Fibroblast of skin of back (primary cell): ENCODE data around the gene ZNF500.
A peak's percentile ranks its signal among the peaks of the same experiment; 100 is the strongest.
"Not testable (repeated sequence)": the region's sequence is repeated elsewhere in the genome, so short reads cannot be mapped to it uniquely, and the experiment has no call there.

ENCODE experiments used
- DNase-seq: peaks from one replicate; pipeline ENCODE4 v3.0.0-alpha.2; 2013

The ZNF500 gene

DNA sequence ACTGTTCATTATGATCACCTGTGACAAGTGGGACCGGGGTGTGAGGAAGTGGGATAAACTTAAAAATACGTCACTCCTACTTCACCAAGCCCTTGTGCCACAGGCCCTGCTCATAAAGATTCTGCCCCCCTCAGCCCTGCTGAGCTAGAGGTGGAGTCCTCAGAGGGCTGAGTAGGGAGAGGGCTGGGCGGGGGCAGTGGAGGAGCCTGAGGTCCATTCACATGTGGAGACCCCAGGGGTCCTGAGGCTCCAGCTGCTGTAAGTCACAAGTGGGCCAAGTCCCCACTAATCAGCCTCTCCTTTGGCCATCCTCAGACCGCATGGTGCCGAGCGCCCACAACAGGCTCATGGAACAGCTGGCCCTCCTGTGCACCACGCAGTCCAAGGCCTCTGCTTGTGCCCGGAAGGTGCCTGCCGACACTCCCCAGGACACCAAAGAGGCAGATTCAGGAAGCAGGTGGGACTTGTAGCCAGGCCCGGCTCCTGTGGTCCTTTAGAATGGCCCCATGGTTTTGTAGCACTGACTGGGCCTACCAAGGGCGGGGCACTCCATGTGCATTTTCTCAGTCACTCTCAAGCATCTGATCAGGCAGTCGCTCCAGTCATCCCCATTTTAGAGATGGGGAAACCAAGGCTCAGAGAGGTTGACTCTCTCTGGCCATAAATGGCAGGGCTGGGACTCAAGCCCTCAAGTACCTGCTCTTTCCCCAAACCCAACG lies 22.2 kb downstream of the ZNF500 start:
- no peak for DNase-seq

DNA sequence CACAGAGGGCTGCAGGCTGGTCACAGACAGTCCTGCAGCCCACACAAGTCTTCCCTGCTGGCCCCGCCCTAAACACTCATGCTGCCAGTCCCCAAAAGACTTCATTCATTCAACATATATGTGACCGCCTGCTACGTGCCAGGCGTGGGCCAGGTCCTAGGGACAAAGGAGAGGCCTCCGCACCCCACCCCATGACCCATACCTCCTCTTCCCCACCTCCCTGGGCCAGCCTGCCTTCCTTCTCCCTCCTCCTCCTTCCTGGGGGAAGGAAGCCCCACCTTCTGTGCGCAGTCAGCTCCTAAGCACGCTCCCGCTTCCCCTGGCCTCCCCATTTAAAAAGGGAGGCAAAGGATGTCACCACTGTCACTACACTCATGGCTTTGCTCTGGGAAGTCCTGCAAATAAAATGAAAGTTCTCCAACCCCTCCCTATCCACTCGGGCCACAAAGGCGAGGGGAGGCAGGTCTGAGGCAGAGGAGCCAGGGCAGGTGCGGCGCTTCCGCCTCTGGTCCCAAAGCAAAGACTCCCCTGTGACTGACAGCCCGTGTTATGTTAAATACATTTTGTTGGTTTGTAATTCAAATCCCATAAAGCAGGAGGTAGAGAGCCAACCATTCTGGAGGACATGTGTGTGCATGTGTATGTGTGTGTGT lies 23.6 kb downstream of the ZNF500 start:
- DNase-seq, result peak; percentile 16

- not testable (repeated sequence) for DNase-seq
These were observed 28.6 kb downstream of the ZNF500 start for GRCh38 chr16:4738370-4738769.

DNA sequence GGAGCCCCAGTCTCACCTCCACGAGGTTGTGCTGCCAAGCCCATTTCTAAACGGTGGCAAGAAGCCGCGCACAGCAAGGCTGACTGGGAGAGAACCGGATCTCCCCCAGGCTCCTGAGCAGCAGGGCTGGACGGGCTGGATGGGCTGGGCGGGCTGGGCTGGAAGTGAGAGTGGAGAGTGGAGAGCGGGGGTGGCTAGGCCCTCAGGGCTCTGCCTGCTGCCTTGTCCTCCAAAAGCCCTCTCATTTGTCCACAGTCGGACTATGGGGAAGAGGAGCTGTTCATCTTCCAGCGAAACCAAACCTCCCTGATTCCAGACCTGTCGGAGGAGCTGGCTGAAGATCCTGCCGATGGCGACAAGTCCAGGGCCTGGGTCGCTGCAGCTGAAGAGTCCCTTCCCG lies 29.4 kb downstream of the ZNF500 start:
- DNase-seq, result no peak

- no peak for DNase-seq
These were observed 30.4 kb downstream of the ZNF500 start for GRCh38 chr16:4736546-4736945.

- DNase-seq, result peak; percentile 79
These were observed 32.0 kb downstream of the ZNF500 start for GRCh38 chr16:4734730-4735535.

DNA sequence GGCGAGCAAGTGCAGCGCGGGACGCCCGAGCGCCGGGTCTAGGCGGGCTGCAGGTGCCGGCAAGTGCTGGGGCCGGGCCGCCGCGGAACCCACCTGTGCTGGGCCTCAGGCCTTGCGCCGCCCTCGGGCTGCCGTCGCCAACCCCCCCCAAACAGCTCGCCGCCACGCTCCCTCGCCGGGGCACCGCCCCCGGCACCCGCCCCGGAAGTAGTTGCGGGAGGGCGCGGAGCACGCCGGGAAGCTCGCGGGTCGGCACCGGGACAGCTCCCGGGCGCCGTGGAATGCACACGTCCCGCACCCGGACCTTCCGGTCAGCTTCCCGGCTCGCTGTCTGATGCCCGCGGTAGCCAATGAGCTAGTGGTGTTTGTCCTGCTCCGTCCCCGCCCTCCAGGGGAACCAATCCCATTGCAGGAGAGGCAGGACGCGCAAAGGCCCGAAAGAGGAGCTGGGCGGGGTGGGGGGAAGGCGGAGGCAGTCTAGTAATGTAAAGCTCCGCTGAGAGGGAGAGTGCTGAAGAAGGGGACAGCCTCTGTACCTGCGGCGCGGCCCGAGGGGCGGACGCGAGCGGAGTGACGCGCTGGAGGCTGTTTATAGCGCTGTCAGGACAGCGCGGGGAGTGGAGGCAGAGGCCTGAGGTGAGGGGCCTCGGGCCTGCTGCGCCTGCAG lies 32.8 kb downstream of the ZNF500 start, which contains the start of the genes ANKS3 and DNAAF8:
Gene ANKS3 (minus strand): TSS at position 209 of the 667 bp plus-strand sequence. CDS start 4,122 bp downstream, outside the sequence.
Gene DNAAF8 (plus strand): TSS at position 475 of the 667 bp plus-strand sequence. CDS start 1,978 bp downstream, outside the sequence.
- DNase-seq, result peak; percentile 99

DNA sequence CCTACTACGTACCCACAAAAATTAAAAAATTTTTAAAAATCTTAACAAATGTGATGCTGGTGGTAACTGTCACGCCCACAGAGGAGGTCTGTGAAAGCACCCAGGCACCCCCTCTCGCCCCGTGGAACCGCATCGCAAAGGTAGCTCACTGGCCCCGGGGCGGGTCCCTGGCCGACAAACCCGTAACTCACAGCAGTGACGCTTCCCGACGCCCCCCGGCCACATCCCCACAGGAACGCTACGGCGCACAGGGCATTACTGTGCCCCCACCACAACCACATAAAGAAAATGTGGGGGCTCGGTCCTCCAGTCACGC lies 33.3 kb downstream of the ZNF500 start:
- no peak for DNase-seq

GRCh38 chr16:4733211-4733742 lies 33.7 kb downstream of the ZNF500 start:
- no peak for DNase-seq

GRCh38 chr16:4729876-4730275 lies 37.1 kb downstream of the ZNF500 start:
- no peak for DNase-seq

DNA sequence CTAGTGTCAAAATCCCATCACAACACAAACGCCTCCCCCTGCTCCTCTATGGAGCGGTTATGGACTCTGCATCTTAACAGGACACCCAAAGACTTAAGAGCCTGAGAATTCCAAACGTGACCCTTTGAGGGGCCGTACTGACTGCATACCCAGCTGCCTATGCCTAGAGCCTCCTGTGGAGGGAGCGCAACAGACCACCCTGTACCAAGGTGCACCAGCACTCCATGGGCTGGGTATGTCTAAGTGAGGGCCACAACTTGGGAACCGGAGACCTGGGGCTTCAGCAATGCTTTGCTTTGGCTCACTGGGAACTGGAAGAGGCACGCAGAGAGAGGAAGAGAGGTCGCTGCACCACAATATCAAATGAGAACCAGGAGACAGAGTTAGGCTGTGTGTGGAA lies 38.3 kb downstream of the ZNF500 start:
- DNase-seq, result no peak

DNA sequence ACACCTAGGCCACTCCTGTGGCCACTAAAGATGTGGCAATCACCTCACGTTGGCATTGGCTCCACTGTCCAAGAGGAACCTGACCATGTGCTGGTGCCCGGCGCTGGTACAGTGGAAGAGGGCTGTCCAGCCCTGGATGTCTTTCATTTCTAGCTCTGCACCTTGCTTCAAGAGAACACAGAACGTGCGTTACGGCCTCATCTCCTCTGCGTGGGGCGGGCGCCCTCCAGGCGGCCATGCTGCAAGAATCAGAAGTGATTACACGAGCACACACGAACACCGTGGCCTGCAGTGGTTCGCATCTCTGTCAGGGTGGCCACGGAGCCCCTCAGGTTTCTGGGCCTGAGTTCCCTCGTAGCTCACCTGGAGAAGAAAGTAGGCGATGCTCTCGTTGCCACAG lies 40.3 kb downstream of the ZNF500 start:
- DNase-seq, result no peak

GRCh38 chr16:4724661-4725270 lies 42.2 kb downstream of the ZNF500 start:
- DNase-seq, result no peak

DNA sequence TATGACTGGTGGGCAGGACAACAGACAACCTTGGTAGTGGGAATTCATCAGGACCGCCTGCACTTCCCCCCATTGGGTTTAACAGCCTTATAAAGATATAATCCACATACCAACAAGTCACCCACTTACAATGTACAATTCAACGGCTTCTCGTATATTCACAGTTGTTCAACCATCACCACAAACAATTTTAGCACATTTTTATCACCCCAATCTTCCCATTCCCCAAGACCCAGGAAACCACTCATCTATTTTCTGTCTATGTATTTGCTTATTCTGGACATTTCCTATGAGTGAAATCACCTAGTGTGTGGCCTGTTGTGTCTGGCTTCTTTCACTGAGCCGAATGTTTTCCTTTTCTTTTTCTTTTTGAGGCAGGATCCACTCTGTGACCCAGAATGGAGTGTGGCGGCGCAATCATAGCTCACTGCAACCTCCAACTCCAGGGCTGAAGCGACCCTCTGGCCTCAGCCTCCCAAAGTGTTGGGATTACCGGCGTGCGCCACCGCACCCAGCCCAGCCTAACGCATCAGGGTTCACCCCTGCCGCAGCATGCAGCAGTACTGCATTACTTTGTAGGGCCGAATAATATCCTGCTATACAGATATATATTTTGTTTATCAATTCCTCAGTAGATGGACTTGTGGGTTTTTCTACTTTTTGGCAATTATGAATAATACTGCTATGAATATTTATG lies 43.7 kb downstream of the ZNF500 start:
- DNase-seq, result no peak

DNA sequence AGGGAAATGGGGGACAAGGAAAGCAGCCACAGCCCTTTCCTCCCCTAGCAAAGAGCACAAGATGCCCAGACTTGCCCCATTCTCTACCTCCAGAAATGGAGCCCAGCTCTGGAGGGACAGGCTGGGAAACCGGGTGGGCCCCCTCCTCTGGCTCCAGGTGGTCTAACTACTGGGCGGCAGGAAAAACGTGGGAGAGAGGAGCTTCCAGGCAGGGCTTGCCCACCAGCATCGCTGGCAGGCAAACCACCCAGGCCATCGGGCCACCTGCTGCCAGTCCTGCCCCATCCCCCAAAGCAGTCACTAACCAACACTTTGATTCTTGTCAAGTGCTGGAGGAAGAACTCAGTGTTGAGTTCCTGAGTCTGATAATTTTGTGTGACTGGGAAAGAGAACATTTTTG lies 48.5 kb downstream of the ZNF500 start:
- no peak for DNase-seq

DNA sequence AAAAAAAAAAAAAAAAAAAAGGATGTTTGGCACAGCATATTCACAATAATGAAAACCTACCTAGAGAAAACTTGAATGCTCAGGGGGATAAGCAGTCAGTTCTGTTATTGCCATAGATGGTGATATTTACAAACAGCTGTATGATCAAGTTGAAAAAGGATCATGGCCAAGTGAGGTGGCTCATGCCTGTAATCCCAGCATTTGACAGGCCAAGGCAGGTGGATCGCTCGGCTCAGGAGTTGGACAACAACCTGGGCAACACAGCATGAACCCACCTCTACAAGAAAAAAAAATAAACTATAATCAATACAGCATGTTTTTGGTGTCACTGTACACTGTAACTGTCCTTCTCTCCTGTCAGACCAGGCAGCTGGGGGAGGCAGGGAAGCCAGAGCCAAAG lies 52.0 kb downstream of the ZNF500 start:
- no peak for DNase-seq

DNA sequence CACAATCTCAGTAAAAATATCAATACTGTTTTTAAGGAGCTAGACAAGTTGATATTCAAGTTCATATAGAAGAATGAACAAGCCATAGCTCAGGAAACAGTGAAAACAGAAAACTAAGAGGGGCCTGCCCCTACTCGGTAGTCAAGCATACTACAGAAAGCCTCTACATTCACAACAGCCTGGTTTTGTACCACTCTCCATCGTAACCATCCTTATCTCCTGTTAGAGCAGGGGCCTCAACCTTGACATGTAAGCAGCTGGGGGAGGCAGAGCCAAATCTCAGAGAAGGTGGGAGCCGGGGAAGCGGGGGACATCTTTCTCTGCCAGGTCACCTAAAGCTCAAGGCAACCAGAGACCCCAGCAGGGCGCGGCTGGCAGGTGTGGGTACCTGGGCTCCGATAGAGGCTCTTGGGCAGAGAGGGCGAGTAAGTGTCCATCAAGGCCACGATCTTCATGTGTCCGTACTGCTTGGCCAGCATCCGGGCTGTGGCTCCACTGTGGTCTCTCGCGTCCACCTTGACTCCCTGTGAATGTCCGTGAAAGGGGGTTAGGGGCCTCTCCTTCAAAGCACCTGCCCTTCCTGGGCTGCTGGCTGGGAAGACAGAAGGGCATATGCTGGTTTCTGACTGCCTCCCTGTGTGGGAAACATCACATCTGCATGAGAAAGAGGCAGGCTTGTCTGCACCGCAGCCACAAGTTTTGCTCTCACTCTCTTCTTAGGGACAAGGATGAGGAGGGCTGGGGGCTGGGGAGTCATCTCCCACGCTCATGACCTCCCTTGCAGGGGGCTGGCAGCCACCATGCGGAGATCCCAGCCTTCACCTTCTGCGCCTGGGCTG lies 53.1 kb downstream of the ZNF500 start:
- no peak for DNase-seq

DNA sequence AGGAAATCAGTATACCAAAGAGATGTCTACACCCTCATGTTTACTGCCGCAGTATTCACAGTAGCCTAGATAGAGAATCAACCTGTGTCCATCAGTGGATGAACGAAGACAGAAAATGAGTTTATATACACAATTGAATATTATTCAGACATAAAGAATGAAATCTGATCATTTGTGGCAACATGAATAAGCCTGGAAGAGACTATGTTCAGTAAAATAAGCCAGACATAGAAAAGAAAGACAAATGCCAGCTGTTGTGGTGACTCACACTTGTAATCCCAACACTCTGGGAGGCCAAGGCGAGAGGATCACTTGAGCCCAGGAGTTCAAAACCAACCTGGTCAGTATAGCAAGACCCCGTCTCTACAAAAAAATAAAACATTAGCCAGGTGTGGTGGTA lies 57.5 kb downstream of the ZNF500 start:
- peak; percentile 22 for DNase-seq

DNA sequence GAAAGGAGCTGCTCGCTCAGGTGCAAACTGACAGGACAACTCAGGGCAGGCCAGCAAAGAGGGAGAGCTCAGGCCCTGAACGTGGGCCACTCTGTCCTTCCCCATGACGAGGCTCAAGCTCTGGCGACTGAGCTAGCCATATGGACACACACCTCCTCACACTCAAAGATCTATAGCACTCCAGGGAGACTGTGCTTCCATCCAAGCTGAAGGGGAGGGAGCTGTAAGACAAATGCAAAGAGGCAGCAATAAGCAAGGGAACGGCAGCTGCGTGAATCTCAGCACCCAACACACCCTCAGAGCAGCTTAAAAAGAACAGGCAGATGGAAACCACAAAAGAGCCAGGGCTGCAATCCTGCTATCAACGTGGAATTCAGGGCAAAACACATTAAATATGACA lies 60.1 kb downstream of the ZNF500 start:
- no peak for DNase-seq

- DNase-seq, result no peak
These were observed 62.0 kb downstream of the ZNF500 start for GRCh38 chr16:4704913-4705312.

GRCh38 chr16:4704491-4704890 lies 62.5 kb downstream of the ZNF500 start:
- DNase-seq, result no peak
